Lower leg skin (tissue), 4 donors: ENCODE data around the gene USP10. TPM values are rescaled to one million over a fixed set of nuclear protein-coding genes. Genes with fewer than 3 reads are reported as not detected.

ENCODE experiments used
- DNase-seq, 2 donors: peaks; one replicate each; pipeline ENCODE4 v3.0.0-alpha.2; 2019; ENCODE audit warnings: low spot score in 2 of 2
- H3K4me3 ChIP-seq: fragments of 200-600 bp; sonication (generic); 2 replicates; pipeline ENCODE4 v1.5.1; 2017; ENCODE audit warnings: mild to moderate bottlenecking, low read depth; ENCODE audit not compliant: poor library complexity, severe bottlenecking
- CTCF ChIP-seq, 3 donors: fragments of 450-650 bp; IDR thresholded peaks; one replicate each; pipeline ENCODE4 v1.5.1; 2016; ENCODE audit warnings: antibody characterized with exemption in 3 of 3, mild to moderate bottlenecking in 3 of 3, moderate library complexity in 2 of 3
- POLR2A ChIP-seq, 2 donors: fragments of 450-650 bp; IDR thresholded peaks; one replicate each; pipeline ENCODE4 v1.6.1; 2016 to 2017; ENCODE audit warnings: antibody characterized with exemption in 2 of 2, mild to moderate bottlenecking in 1 of 2, moderate library complexity in 1 of 2
- WGBS, 2 donors: methylation state at CpG; one replicate each; pipeline ENCODE4 v1.1.5; 2018; 5-methylcytosine and 5-hydroxymethylcytosine counted together
- intact Hi-C: fragments of 100-400 bp; cut with DNase I; formaldehyde crosslinking; loops from one replicate; pipeline ENCODE4 v1.15.0; 2023; ENCODE audit warnings: low total_unique reads
- total RNA-seq, 4 donors: library from RNA; depleted of rRNA; stranded (reverse); fragments of >200 nt; gene quantifications; one replicate each; pipeline ENCODE4 v1.1.0, GENCODE V29; 2016

Gene USP10
- total RNA-seq, 4 donors from 2014 or later, result 54.3 to 69.0 (median 60.7) TPM

- H3K4me3 ChIP-seq, result no peak overlapping the region
- no peak for DNase-seq
- whole genome bisulfite sequencing, 2 donors, result 96 to 97% methylated on average over 1 of the region's 1 CpG
- intact Hi-C loops, result loop anchor here (10.0 kb wide), 1 partner anchor 47 kb away; no protein-coding TSS in a partner anchor
- TF ChIP-seq CTCF (IDR thresholded peaks at IDR 0.05), result no peak
- no peak for TF ChIP-seq POLR2A (IDR thresholded peaks at IDR 0.05)
Observed at GRCh38 chr16:84722068-84722467, 22.3 kb downstream of the USP10 start.

GRCh38 chr16:84723906-84724305 is 24.1 kb downstream of the USP10 start:
- 86 to 91% methylated on average over 1 of the region's 1 CpG for WGBS, 2 donors
- H3K4me3 ChIP-seq, result no peak overlapping the region

GRCh38 chr16:84724606-84725309 is 25.0 kb downstream of the USP10 start:
- no peak overlapping the region for H3K4me3 ChIP-seq
- TF ChIP-seq POLR2A (IDR thresholded peaks at IDR 0.05) (no peak), CTCF (IDR thresholded peaks at IDR 0.05) (no peak)
- DNase-seq, result no peak
- WGBS, 2 donors, result 55 to 56% methylated on average over 6 of the region's 6 CpGs
- intact Hi-C loops, result loop anchor here (5.0 to 10.0 kb wide), 2 partner anchors 50 to 212 kb away; no protein-coding TSS in a partner anchor

More at GRCh38 chr16:84723906-84724305, 24.1 kb downstream of the USP10 start:
- no peak for DNase-seq
- TF ChIP-seq POLR2A (IDR thresholded peaks at IDR 0.05), result no peak
- TF ChIP-seq CTCF (IDR thresholded peaks at IDR 0.05), result no peak
- intact Hi-C loops, result loop anchor here (10.0 kb wide), 1 partner anchor 49 kb away; no protein-coding TSS in a partner anchor

GRCh38 chr16:84725481-84726078 is 25.8 kb downstream of the USP10 start:
- DNase-seq, result no peak
- TF ChIP-seq POLR2A (IDR thresholded peaks at IDR 0.05), result no peak
- TF ChIP-seq CTCF (IDR thresholded peaks at IDR 0.05), result no peak
- H3K4me3 ChIP-seq, result no peak overlapping the region
- intact Hi-C loops, result loop anchor here (5.0 to 10.0 kb wide), 2 partner anchors 51 to 213 kb away; no protein-coding TSS in a partner anchor
- 48 to 53% methylated on average over 9 of the region's 9 CpGs for WGBS, 2 donors

- peak; percentile 89 to 98 for DNase-seq
- 11 to 15% methylated on average over 11 to 12 of the region's 12 CpGs for WGBS, 2 donors
- H3K4me3 ChIP-seq, result no peak overlapping the region
- intact Hi-C loops, result loop anchor here (5.0 to 10.0 kb wide), 2 partner anchors 51 to 214 kb away; no protein-coding TSS in a partner anchor
- TF ChIP-seq POLR2A (IDR thresholded peaks at IDR 0.05) (no peak), CTCF (IDR thresholded peaks at IDR 0.05) (peak in 1 of 3 donors; percentile 97)
Observed at GRCh38 chr16:84726079-84726668, 26.4 kb downstream of the USP10 start.
